GM12878 (cell line): ENCODE results near the gene FCAMR. TPM values are rescaled to one million over a fixed set of nuclear protein-coding genes. Genes with fewer than 3 reads are reported as not detected.

Experiments used
- ASH2L ChIP-seq: fragments of 300-600, 200-600 bp; sonication (generic); IDR thresholded peaks from 2 replicates; pipeline ENCODE4 v1.6.1; 2017; ENCODE audit warnings: low read depth, mild to moderate bottlenecking, borderline replicate concordance
- ATF3 ChIP-seq: IDR thresholded peaks from 2 replicates; pipeline ENCODE4 v1.6.1; 2011; ENCODE audit warnings: low read depth, mild to moderate bottlenecking, low read length, moderate library complexity, borderline replicate concordance; ENCODE audit errors: extremely low read depth
- CBX5 ChIP-seq: sonication (generic); IDR thresholded peaks from 2 replicates; pipeline ENCODE4 v1.6.1; 2016; ENCODE audit warnings: low read depth, moderate library complexity, mild to moderate bottlenecking, inconsistent platforms
- CHD2 ChIP-seq: IDR thresholded peaks from 2 replicates; pipeline ENCODE4 v1.6.1; 2011; ENCODE audit warnings: low read depth, low read length, improper control_type of control experiment, borderline replicate concordance
- CREB1 ChIP-seq: IDR thresholded peaks from 2 replicates; pipeline ENCODE4 v1.6.1; 2012; ENCODE audit warnings: low read depth, mild to moderate bottlenecking, inconsistent platforms
- E4F1 ChIP-seq: fragments of 450-650 bp; IDR thresholded peaks from 2 replicates; pipeline ENCODE4 v1.6.1; 2018; ENCODE audit warnings: borderline replicate concordance, mild to moderate bottlenecking; ENCODE audit not compliant: partially characterized antibody
- EGR1 ChIP-seq, 2 experiments: IDR thresholded peaks; 1 replicate in 1 of 2; 2 replicates in 1 of 2; pipeline ENCODE4 v1.6.1; 2011 to 2012; ENCODE audit warnings: low read depth in 2 of 2, low read length in 2 of 2, borderline replicate concordance in 1 of 2, mild to moderate bottlenecking in 1 of 2, moderate library complexity in 1 of 2
- ELK1 ChIP-seq: IDR thresholded peaks from 2 replicates; pipeline ENCODE4 v1.6.1; 2012; ENCODE audit warnings: low read depth, low read length, improper control_type of control experiment
- EZH2 ChIP-seq: IDR thresholded peaks from 2 replicates; pipeline ENCODE4 v1.6.1; 2012; ENCODE audit warnings: low read depth, mild to moderate bottlenecking, control low read depth, inconsistent platforms, low read length, borderline replicate concordance; ENCODE audit not compliant: control insufficient read depth
- HDGF ChIP-seq: fragments of 450-650 bp; IDR thresholded peaks from 2 replicates; pipeline ENCODE4 v1.6.1; 2016; ENCODE audit warnings: antibody characterized with exemption
- HSF1 ChIP-seq: fragments of 150-350 bp; IDR thresholded peaks from 2 replicates; pipeline ENCODE4 v1.6.1; 2014; ENCODE audit warnings: mild to moderate bottlenecking, low read depth, low read length
- KLF5 ChIP-seq: fragments of 450-650 bp; IDR thresholded peaks from 2 replicates; pipeline ENCODE4 v1.6.1; 2014; ENCODE audit warnings: mild to moderate bottlenecking; ENCODE audit not compliant: partially characterized antibody
- MTA2 ChIP-seq: fragments of 450-650 bp; IDR thresholded peaks from 2 replicates; pipeline ENCODE4 v1.6.1; 2016; ENCODE audit warnings: low read depth, mild to moderate bottlenecking, moderate library complexity
- MYB ChIP-seq: fragments of 150-350 bp; IDR thresholded peaks from 2 replicates; pipeline ENCODE4 v1.6.1; 2014; ENCODE audit warnings: mild to moderate bottlenecking, low read depth, low read length, borderline replicate concordance
- NBN ChIP-seq: fragments of 450-650 bp; IDR thresholded peaks from 2 replicates; pipeline ENCODE4 v1.6.1; 2016
- NFYA ChIP-seq: IDR thresholded peaks from 2 replicates; pipeline ENCODE4 v1.6.1; 2011; ENCODE audit warnings: low read depth, mild to moderate bottlenecking, low read length, improper control_type of control experiment, borderline replicate concordance
- NRF1 ChIP-seq: conservative IDR thresholded peaks from 2 replicates; pipeline ENCODE4 v1.6.1; 2011; ENCODE audit warnings: mild to moderate bottlenecking, low read depth, low read length, improper control_type of control experiment
- RELB ChIP-seq: fragments of 450-650 bp; IDR thresholded peaks from 2 replicates; pipeline ENCODE4 v1.6.1; 2017; ENCODE audit warnings: low read depth, mild to moderate bottlenecking, moderate library complexity
- SMAD5 ChIP-seq: IDR thresholded peaks from 2 replicates; pipeline ENCODE4 v1.6.1; 2016; ENCODE audit warnings: antibody characterized with exemption, low read depth
- STAT1 ChIP-seq: fragments of 450-650 bp; conservative IDR thresholded peaks from 2 replicates; pipeline ENCODE4 v1.6.1; 2014; ENCODE audit warnings: antibody characterized with exemption, mild to moderate bottlenecking
- TBL1XR1 ChIP-seq: IDR thresholded peaks from 2 replicates; pipeline ENCODE4 v1.6.1; 2012; ENCODE audit warnings: low read depth, low read length, improper control_type of control experiment
- ZNF217 ChIP-seq: fragments of 450-650 bp; IDR thresholded peaks from 2 replicates; pipeline ENCODE4 v1.6.1; 2017; ENCODE audit warnings: antibody characterized with exemption, mild to moderate bottlenecking
- ZNF274 ChIP-seq: IDR thresholded peaks from one replicate; pipeline ENCODE4 v1.8.0; 2011; ENCODE audit not compliant: insufficient read length, insufficient read depth
- ZNF384 ChIP-seq: IDR thresholded peaks from 2 replicates; pipeline ENCODE4 v1.6.1; 2012; ENCODE audit warnings: low read depth, mild to moderate bottlenecking, low read length, improper control_type of control experiment, borderline replicate concordance
- polyA plus RNA-seq, 11 experiments: library from polyadenylated mRNA; depleted of rRNA in 4 of 11; unstranded in 6 of 11; stranded (reverse) in 5 of 11; fragments of >200 nt; fragmentation: Nextera tagmentation in 4 of 11; fragmentation: Illumina TruSeq in 1 of 11; extraction: Ambion mirVana in 4 of 11; extraction: Trizol in 1 of 11; gene quantifications; 1 replicate in 1 of 11; 2 replicates in 10 of 11; pipeline versions ENCODE4 v1.2.1 to v1.2.3, GENCODE V29; 2011 to 2016; ENCODE audit warnings: inconsistent platforms in 2 of 11, missing spikeins in 2 of 11, low read depth in 1 of 11
- total RNA-seq, 4 experiments: library from RNA; depleted of rRNA in 3 of 4; stranded (reverse); fragments of >200 nt in 3 of 4; fragmentation: Illumina TruSeq in 1 of 4; extraction: Trizol in 1 of 4; gene quantifications; 2 replicates each; pipeline versions ENCODE4 v1.2.1 to v1.2.3, GENCODE V29; 2013 to 2021

FCAMR gene
- total and polyA plus RNA-seq, 10 of the 15 experiments (the other 5 are each of a cell fraction or from before 2014, with no cell fraction given): 0.04 to 0.15 (median 0.06) TPM; not detected in 3

- TF ChIP-seq CBX5: no peak
- 0 out of 2 replicates have a peak, but pooled peaks have one; percentile 1 for TF ChIP-seq ASH2L
- peak; percentile 43; the same call in 1 of the 2 replicates for TF ChIP-seq HDGF
- peak; percentile 85 for TF ChIP-seq RELB
- no peak for TF ChIP-seq NFYA
- no peak; the same call in 1 of the 2 replicates for TF ChIP-seq STAT1
- TF ChIP-seq E4F1: no peak
- no peak for TF ChIP-seq ELK1
- TF ChIP-seq CREB1: no peak
- TF ChIP-seq SMAD5: 0 out of 2 replicates have a peak, but pooled peaks have one; percentile 8
- no peak for TF ChIP-seq HSF1
- TF ChIP-seq MTA2: peak; percentile 74
- peak; percentile 79 for TF ChIP-seq KLF5
- peak; percentile 87 for TF ChIP-seq NBN
- no peak for TF ChIP-seq ZNF384
- no peak for TF ChIP-seq ATF3
- TF ChIP-seq EZH2: no peak
- TF ChIP-seq TBL1XR1: no peak
- TF ChIP-seq NRF1: no peak
- TF ChIP-seq ZNF217: no peak
- no peak for TF ChIP-seq EGR1 (IDR thresholded peaks at IDR 0.05; ENCODE audit: borderline replicate concordance in 1 of 2, low read depth in 2 of 2, low read length in 2 of 2)
- peak; percentile 11; the same call in 1 of the 2 replicates for TF ChIP-seq MYB
- TF ChIP-seq CHD2: no peak; the same call in none of the 2 replicates
- TF ChIP-seq ZNF274: no peak
These were observed 45.0 kb downstream of the FCAMR start (continued) for GRCh38 chr1:206925106-206925736.
